Right atrium auricular region (tissue), 2 donors: Measurements from ENCODE around the gene UNC13C. TPM values are rescaled to one million over a fixed set of nuclear protein-coding genes. Genes with fewer than 3 reads are reported as not detected.

Experiments used
- DNase-seq: peaks from one replicate; pipeline ENCODE4 v3.0.0-alpha.2; 2019; ENCODE audit warnings: low spot score
- H3K27ac ChIP-seq, 2 donors: fragments of 200-600 bp; sonication (generic); 1 replicate in 1 of 2; 2 replicates in 1 of 2; pipeline ENCODE4 v1.5.1; 2016 to 2019
- H3K27me3 ChIP-seq, 2 donors: fragments of 200-600 bp; sonication (generic); one replicate each; pipeline versions ENCODE4 v1.5.1 to v1.6.0; 2017 to 2019
- H3K36me3 ChIP-seq: fragments of 200-600 bp; sonication (generic); one replicate; pipeline ENCODE4 v1.5.1; 2016
- H3K4me1 ChIP-seq, 2 donors: fragments of 200-600 bp; sonication (generic); one replicate each; pipeline versions ENCODE4 v1.5.1 to v1.6.0; 2017 to 2019
- H3K4me3 ChIP-seq, 2 donors: fragments of 200-600 bp; sonication (generic); 1 replicate in 1 of 2; 2 replicates in 1 of 2; pipeline ENCODE4 v1.5.1; 2017 to 2019; ENCODE audit warnings: mild to moderate bottlenecking in 1 of 2, moderate library complexity in 1 of 2
- H3K9me3 ChIP-seq, 2 donors: fragments of 200-600 bp; sonication (generic); one replicate each; pipeline ENCODE4 v1.5.1; 2019
- CTCF ChIP-seq, 2 donors: fragments of 200-600 bp; sonication (generic); IDR thresholded peaks; one replicate each; pipeline ENCODE4 v1.5.1; 2019; ENCODE audit warnings: antibody characterized with exemption in 2 of 2
- total RNA-seq, 2 donors: library from RNA; depleted of rRNA; stranded (reverse); fragments of >200 nt; gene quantifications; one replicate each; pipeline ENCODE4 v1.1.0, GENCODE V29; 2016

UNC13C gene
- total RNA-seq, 2 donors from 2014 or later = 0.19 to 0.31 TPM

DNA sequence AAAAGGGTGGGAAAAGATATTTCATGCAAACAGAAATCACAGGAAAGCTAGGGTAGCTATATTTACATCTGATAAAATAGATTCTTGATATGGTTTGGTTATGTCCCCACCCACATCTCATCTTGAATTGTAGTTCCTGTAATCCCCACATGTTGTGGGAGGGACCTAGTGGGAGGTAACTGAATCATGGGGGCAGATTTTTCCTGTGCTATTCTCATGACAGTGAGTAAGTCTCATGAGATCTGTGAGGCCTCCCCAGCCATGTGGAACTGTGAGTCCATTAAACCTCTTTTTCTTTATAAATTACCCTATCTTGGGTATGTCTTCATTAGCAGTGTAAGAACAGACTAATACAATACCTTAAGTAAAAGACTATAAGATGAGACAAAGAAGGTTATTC is 660.4 kb downstream of the UNC13C start:
- no peaks in the 10 kb centered on the region for H3K36me3 ChIP-seq
- no peak overlapping the region for H3K4me3 ChIP-seq
- H3K4me1 ChIP-seq = no peaks in the 10 kb centered on the region
- H3K27ac ChIP-seq = no peak overlapping the region
- DNase-seq = no peak
- H3K9me3 ChIP-seq = peaks cover 0 to 16% of the 10 kb centered on the region in 2 donors
- no peak for TF ChIP-seq CTCF (IDR thresholded peaks at IDR 0.05)
- no peaks in the 10 kb centered on the region for H3K27me3 ChIP-seq

GRCh38 chr15:54640873-54641272 is 662.6 kb downstream of the UNC13C start:
- H3K27ac ChIP-seq = no peak overlapping the region
- H3K27me3 ChIP-seq = no peaks in the 10 kb centered on the region
- TF ChIP-seq CTCF (IDR thresholded peaks at IDR 0.05) = no peak
- H3K4me3 ChIP-seq = no peak overlapping the region
- H3K4me1 ChIP-seq = no peaks in the 10 kb centered on the region
- H3K36me3 ChIP-seq = no peaks in the 10 kb centered on the region
- no peak for DNase-seq
- H3K9me3 ChIP-seq = peaks cover 0 to 16% of the 10 kb centered on the region in 2 donors

- DNase-seq = no peak
- peaks cover 0 to 7% of the 10 kb centered on the region in 2 donors for H3K9me3 ChIP-seq
Observed at GRCh38 chr15:54644796-54645195, 666.6 kb downstream of the UNC13C start.

DNA sequence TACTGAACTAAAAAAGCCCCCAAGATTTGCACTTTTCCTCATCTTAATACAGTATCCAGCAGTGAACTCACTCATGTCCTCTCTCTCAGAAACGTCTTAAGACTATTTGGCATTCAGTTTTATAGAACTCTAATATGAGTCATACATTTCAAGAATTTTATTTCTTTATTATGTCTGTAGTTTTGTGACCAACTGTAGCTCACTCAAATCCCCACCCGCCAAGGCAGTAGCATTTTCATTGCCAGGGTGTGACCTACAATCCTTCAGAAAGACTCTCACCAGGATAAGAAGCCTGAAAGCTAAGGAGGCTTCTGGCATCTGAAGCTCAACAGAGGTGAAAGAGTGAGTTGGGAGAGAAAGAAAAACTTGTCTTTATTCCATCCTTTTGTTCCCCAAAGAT is 681.4 kb downstream of the UNC13C start:
- H3K4me1 ChIP-seq = no peaks in the 10 kb centered on the region
- TF ChIP-seq CTCF (IDR thresholded peaks at IDR 0.05) = no peak
- H3K9me3 ChIP-seq = no peaks in the 10 kb centered on the region
- H3K27me3 ChIP-seq = no peaks in the 10 kb centered on the region
- no peak overlapping the region for H3K27ac ChIP-seq
- no peak overlapping the region for H3K4me3 ChIP-seq
- DNase-seq = no peak
- H3K36me3 ChIP-seq = no peaks in the 10 kb centered on the region

More at GRCh38 chr15:54644796-54645195, 666.6 kb downstream of the UNC13C start:
- Histone ChIP-seq H3K27me3 (no peaks in the 10 kb centered on the region), H3K4me3 (no peak overlapping the region), H3K4me1 (no peaks in the 10 kb centered on the region), H3K36me3 (no peaks in the 10 kb centered on the region), H3K27ac (no peak overlapping the region)
- TF ChIP-seq CTCF (IDR thresholded peaks at IDR 0.05) = no peak

GRCh38 chr15:54660356-54660755 is 682.1 kb downstream of the UNC13C start:
- no peaks in the 10 kb centered on the region for H3K36me3 ChIP-seq
- no peak overlapping the region for H3K27ac ChIP-seq
- no peak for TF ChIP-seq CTCF (IDR thresholded peaks at IDR 0.05)
- no peaks in the 10 kb centered on the region for H3K9me3 ChIP-seq
- no peak for DNase-seq
- no peaks in the 10 kb centered on the region for H3K4me1 ChIP-seq
- no peaks in the 10 kb centered on the region for H3K27me3 ChIP-seq
- H3K4me3 ChIP-seq = no peak overlapping the region

GRCh38 chr15:54675241-54675640 is 697.0 kb downstream of the UNC13C start:
- TF ChIP-seq CTCF (IDR thresholded peaks at IDR 0.05) = no peak
- Histone ChIP-seq H3K4me3 (no peak overlapping the region), H3K9me3 (peaks cover 0 to 19% of the 10 kb centered on the region in 2 donors), H3K36me3 (no peaks in the 10 kb centered on the region), H3K4me1 (no peaks in the 10 kb centered on the region), H3K27ac (no peak overlapping the region), H3K27me3 (no peaks in the 10 kb centered on the region)
- no peak for DNase-seq
